ENCODE data around the gene PSMA1. TPM values are rescaled to one million over a fixed set of nuclear protein-coding genes. Genes with fewer than 3 reads are reported as not detected.

The PSMA1 gene
- total and polyA plus RNA-seq, 2 of the 13 experiments (the other 11 are each of a cell fraction or from before 2014, with no cell fraction given) = 188 to 229 TPM

- peak; percentile 70; the same call in 1 of the 2 replicates for TF ChIP-seq MTA1 (CRISPR knock-in tag; IDR thresholded peaks at IDR 0.05; ENCODE audit: borderline replicate concordance)
- 0 out of 2 replicates have a peak, but pooled peaks have one; percentile 53 for TF ChIP-seq ZNF30 (CRISPR knock-in tag; IDR thresholded peaks at IDR 0.05)
- TF ChIP-seq, protein P1, sequence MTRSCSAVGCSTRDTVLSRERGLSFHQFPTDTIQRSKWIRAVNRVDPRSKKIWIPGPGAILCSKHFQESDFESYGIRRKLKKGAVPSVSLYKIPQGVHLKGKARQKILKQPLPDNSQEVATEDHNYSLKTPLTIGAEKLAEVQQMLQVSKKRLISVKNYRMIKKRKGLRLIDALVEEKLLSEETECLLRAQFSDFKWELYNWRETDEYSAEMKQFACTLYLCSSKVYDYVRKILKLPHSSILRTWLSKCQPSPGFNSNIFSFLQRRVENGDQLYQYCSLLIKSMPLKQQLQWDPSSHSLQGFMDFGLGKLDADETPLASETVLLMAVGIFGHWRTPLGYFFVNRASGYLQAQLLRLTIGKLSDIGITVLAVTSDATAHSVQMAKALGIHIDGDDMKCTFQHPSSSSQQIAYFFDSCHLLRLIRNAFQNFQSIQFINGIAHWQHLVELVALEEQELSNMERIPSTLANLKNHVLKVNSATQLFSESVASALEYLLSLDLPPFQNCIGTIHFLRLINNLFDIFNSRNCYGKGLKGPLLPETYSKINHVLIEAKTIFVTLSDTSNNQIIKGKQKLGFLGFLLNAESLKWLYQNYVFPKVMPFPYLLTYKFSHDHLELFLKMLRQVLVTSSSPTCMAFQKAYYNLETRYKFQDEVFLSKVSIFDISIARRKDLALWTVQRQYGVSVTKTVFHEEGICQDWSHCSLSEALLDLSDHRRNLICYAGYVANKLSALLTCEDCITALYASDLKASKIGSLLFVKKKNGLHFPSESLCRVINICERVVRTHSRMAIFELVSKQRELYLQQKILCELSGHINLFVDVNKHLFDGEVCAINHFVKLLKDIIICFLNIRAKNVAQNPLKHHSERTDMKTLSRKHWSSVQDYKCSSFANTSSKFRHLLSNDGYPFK (CRISPR knock-in tag; IDR thresholded peaks at IDR 0.05; ENCODE audit: borderline replicate concordance) = peak; percentile 91; the same call in 1 of the 2 replicates
- no peak for TF ChIP-seq ZNF607 (CRISPR knock-in tag; IDR thresholded peaks at IDR 0.05; ENCODE audit: borderline replicate concordance)
- TF ChIP-seq, protein P2, sequence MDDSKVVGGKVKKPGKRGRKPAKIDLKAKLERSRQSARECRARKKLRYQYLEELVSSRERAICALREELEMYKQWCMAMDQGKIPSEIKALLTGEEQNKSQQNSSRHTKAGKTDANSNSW (CRISPR knock-in tag; IDR thresholded peaks at IDR 0.05; ENCODE audit: borderline replicate concordance) = peak; percentile 44; the same call in 1 of the 2 replicates
- TF ChIP-seq MED1 (CRISPR knock-in tag; IDR thresholded peaks at IDR 0.05) = peak; percentile 63
- peak; percentile 99 for TF ChIP-seq KMT2B (CRISPR knock-in tag; IDR thresholded peaks at IDR 0.05)
- peak; percentile 85 for TF ChIP-seq RBFOX2 (IDR thresholded peaks at IDR 0.05; ENCODE audit: low read depth, low read length)
- TF ChIP-seq GTF3A (CRISPR knock-in tag; conservative IDR thresholded peaks at IDR 0.05) = peak; percentile 24; the same call in 1 of the 2 replicates
- TF ChIP-seq ATRX (CRISPR knock-in tag; IDR thresholded peaks at IDR 0.05; ENCODE audit: borderline replicate concordance) = no peak
- peak; percentile 55; the same call in 1 of the 2 replicates for TF ChIP-seq TSC22D2 (CRISPR knock-in tag; IDR thresholded peaks at IDR 0.05; ENCODE audit: borderline replicate concordance)
- TF ChIP-seq HDAC2 (CRISPR knock-in tag; IDR thresholded peaks at IDR 0.05) = peak; percentile 71
- no peak for TF ChIP-seq ZNF850 (CRISPR knock-in tag; conservative IDR thresholded peaks at IDR 0.05)
- no peak; the same call in 1 of the 2 replicates for TF ChIP-seq ZNF460 (CRISPR knock-in tag; IDR thresholded peaks at IDR 0.05; ENCODE audit: borderline replicate concordance)
- peak; percentile 61; the same call in 1 of the 2 replicates for TF ChIP-seq DZIP1 (CRISPR knock-in tag; IDR thresholded peaks at IDR 0.05)
- TF ChIP-seq ZNF761 (CRISPR knock-in tag; conservative IDR thresholded peaks at IDR 0.05) = 0 out of 2 replicates have a peak, but pooled peaks have one; percentile 41
- peak; percentile 73 for TF ChIP-seq ZNF451 (CRISPR knock-in tag; IDR thresholded peaks at IDR 0.05)
- peak; percentile 61; the same call in 1 of the 2 replicates for TF ChIP-seq ZNF709 (CRISPR knock-in tag; IDR thresholded peaks at IDR 0.05)
- TF ChIP-seq, protein P3, sequence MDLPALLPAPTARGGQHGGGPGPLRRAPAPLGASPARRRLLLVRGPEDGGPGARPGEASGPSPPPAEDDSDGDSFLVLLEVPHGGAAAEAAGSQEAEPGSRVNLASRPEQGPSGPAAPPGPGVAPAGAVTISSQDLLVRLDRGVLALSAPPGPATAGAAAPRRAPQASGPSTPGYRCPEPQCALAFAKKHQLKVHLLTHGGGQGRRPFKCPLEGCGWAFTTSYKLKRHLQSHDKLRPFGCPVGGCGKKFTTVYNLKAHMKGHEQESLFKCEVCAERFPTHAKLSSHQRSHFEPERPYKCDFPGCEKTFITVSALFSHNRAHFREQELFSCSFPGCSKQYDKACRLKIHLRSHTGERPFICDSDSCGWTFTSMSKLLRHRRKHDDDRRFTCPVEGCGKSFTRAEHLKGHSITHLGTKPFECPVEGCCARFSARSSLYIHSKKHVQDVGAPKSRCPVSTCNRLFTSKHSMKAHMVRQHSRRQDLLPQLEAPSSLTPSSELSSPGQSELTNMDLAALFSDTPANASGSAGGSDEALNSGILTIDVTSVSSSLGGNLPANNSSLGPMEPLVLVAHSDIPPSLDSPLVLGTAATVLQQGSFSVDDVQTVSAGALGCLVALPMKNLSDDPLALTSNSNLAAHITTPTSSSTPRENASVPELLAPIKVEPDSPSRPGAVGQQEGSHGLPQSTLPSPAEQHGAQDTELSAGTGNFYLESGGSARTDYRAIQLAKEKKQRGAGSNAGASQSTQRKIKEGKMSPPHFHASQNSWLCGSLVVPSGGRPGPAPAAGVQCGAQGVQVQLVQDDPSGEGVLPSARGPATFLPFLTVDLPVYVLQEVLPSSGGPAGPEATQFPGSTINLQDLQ (CRISPR knock-in tag; IDR thresholded peaks at IDR 0.05) = no peak; the same call in 1 of the 2 replicates
These were observed at the start of gene PSMA1 (continued) for GRCh38 chr11:14519917-14520746.
